ENCODE measurements around the gene ERMARD.

ERMARD gene

DNA sequence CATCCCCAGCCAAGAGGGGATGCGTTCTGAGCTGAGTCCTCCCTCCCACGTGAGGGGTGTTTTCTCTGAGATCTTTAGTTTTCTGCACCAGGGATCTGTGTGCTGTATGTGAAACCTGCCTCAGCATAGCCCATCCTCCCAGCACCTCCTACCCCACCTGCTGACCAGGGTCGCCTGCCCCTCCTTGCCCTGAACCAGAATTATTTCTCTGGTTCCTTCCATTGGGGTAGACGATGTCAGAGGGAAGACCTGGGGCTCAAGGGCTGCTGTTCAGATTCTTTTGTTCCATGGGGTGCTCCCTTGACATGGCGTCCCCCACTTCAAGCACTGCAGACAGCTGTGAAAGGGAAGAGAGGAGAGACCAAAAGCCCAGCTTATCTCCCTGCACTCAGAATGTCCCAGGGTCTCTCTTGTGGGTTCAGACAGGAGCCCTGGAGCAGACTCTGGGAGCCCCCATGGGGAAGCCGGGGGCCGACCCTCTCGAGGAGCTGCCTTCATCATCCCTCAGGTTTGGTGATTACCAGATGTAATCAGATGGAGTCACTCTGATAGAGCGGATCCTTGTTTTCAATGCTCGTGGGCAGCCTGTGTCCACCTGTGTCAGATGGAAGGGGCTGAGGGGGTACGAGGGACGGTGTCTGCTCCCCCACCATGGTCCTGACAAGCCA is 74.3 kb downstream of the ERMARD start:
- no peak overlapping the region for H3K4me3 ChIP-seq (ENCODE audit: low read depth, low read length)
- no peak for DNase-seq (ENCODE audit: low read depth)
- TF ChIP-seq, protein P1, sequence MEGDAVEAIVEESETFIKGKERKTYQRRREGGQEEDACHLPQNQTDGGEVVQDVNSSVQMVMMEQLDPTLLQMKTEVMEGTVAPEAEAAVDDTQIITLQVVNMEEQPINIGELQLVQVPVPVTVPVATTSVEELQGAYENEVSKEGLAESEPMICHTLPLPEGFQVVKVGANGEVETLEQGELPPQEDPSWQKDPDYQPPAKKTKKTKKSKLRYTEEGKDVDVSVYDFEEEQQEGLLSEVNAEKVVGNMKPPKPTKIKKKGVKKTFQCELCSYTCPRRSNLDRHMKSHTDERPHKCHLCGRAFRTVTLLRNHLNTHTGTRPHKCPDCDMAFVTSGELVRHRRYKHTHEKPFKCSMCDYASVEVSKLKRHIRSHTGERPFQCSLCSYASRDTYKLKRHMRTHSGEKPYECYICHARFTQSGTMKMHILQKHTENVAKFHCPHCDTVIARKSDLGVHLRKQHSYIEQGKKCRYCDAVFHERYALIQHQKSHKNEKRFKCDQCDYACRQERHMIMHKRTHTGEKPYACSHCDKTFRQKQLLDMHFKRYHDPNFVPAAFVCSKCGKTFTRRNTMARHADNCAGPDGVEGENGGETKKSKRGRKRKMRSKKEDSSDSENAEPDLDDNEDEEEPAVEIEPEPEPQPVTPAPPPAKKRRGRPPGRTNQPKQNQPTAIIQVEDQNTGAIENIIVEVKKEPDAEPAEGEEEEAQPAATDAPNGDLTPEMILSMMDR (conservative IDR thresholded peaks at IDR 0.05; ENCODE audit: low read depth, low read length) = no peak

- TF ChIP-seq, protein P1 (conservative IDR thresholded peaks at IDR 0.05; ENCODE audit: low read depth, low read length) = no peak
- no peak for DNase-seq (ENCODE audit: low read depth)
- no peak overlapping the region for H3K4me3 ChIP-seq (ENCODE audit: low read depth, low read length)
Measured at GRCh38 chr6:169826697-169827096, 75.3 kb downstream of the ERMARD start.

DNA sequence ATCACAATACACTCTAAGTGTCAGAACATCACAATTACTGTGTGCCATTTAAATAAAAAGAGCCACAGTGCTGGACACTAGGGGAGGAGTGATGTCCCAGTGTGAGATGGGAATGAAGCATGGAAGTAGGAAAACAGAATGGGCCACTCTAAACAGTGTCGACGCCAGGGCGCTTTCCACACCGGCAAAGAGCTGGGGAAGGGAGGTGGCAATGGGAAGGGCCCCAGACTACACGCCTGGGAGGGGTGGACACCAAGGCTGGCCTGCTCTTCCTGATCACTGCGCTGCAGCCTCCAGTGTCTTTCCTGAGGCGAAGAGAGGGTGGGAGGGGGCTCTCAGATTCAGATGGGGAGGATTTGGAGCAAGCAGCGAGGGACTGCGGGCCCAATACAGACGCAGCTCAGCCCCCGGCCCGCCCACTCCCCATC is 75.9 kb downstream of the ERMARD start:
- DNase-seq (ENCODE audit: low read depth) = no peak
- no peak overlapping the region for H3K4me3 ChIP-seq (ENCODE audit: low read depth, low read length)
- TF ChIP-seq, protein P1 (conservative IDR thresholded peaks at IDR 0.05; ENCODE audit: low read depth, low read length) = no peak

DNA sequence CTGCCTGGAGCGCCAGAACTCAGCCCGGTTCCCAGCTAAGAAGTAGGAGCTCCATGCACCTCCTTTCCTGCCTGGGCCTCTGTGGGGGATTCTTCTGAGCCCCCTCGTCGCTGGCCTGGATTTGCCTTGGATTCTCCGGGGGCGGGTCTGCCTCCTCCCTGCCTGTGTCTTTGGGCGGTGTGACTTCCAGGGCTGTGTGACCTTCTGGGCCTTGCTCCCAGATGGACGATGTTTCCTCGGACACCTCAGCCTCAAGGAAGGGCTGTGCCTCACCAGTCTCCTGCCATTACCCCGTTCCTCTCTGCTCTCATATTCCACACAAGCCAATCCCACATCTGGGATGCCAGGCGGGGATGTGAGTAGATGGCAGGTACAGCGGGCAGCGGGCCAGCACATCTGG is 76.8 kb downstream of the ERMARD start:
- no peak overlapping the region for H3K4me3 ChIP-seq (ENCODE audit: low read depth, low read length)
- TF ChIP-seq, protein P1 (conservative IDR thresholded peaks at IDR 0.05; ENCODE audit: low read depth, low read length) = no peak
- DNase-seq (ENCODE audit: low read depth) = no peak

GRCh38 chr6:169829786-169830185 is 78.4 kb downstream of the ERMARD start:
- no peak for DNase-seq (ENCODE audit: low read depth)
- TF ChIP-seq, protein P1 (conservative IDR thresholded peaks at IDR 0.05; ENCODE audit: low read depth, low read length) = no peak

GRCh38 chr6:169830876-169831275 is 79.5 kb downstream of the ERMARD start:
- TF ChIP-seq, protein P1 (conservative IDR thresholded peaks at IDR 0.05; ENCODE audit: low read depth, low read length) = no peak
- DNase-seq (ENCODE audit: low read depth) = no peak
- H3K4me3 ChIP-seq (ENCODE audit: low read depth, low read length) = no peak overlapping the region

More at GRCh38 chr6:169829786-169830185, 78.4 kb downstream of the ERMARD start:
- no peak overlapping the region for H3K4me3 ChIP-seq (ENCODE audit: low read depth, low read length)
